HepG2 (cell line): ENCODE measurements around the gene LAMA5. TPM values are rescaled to one million over a fixed set of nuclear protein-coding genes. Genes with fewer than 3 reads are reported as not detected.

ENCODE experiments used
- ATAC-seq: fragments of 200-7000 bp; cut with Tn5 transposase; 3 replicates; pipeline ENCODE4 v1.9.1; 2020; ENCODE audit warnings: mild to moderate bottlenecking, moderate library complexity
- BruUV-seq: library from RNA; stranded (reverse); fragments of 400-500 nt; replicated peaks from 2 replicates; lab custom pipeline; 2021; lab: Mats Ljungman, UMichigan
- CTCF ChIA-PET: fragments of 300-600 bp; formaldehyde crosslinking; extraction: SDS; loops from one replicate; lab custom pipeline; 2021; ENCODE audit warnings: low total read pairs, inconsistent platforms, low intra/inter-chr PET ratio; lab: Yijun Ruan, JAX
- POLR2A ChIA-PET: fragments of 350-600 bp; sonication (Branson Sonifier 250); formaldehyde crosslinking; loops from one replicate; lab custom pipeline; 2020; ENCODE audit warnings: antibody characterized with exemption, inconsistent platforms; lab: Yijun Ruan, JAX
- DNase-seq: peaks from one replicate; pipeline ENCODE4 v3.0.0-alpha.2; 2015; ENCODE audit warnings: low spot score
- FAIRE-seq: peaks from 3 replicates; lab custom pipeline; 2011; peaks lifted over from hg19 to GRCh38; lab: Jason Lieb, UNC
- H2AFZ ChIP-seq: one replicate; pipeline ENCODE4 v1.6.1; 2011; ENCODE audit warnings: low read length, inconsistent platforms
- H3K27ac ChIP-seq: fragments of 300-600 bp; 3 replicates; pipeline ENCODE4 v1.8.0; 2011; ENCODE audit warnings: mixed run types, mild to moderate bottlenecking, mixed read lengths, low read length, inconsistent platforms; ENCODE audit not compliant: insufficient read depth; ENCODE audit errors: extremely low read length
- H3K27me3 ChIP-seq, 2 experiments: fragments of 200-600 bp in 1 of 2; 2 replicates in 1 of 2; 3 replicates in 1 of 2; pipeline versions ENCODE4 v1.6.0 to v1.8.0; 2011; ENCODE audit warnings: low read length in 2 of 2, mild to moderate bottlenecking in 2 of 2, moderate library complexity in 2 of 2, inconsistent platforms in 1 of 2; ENCODE audit not compliant: insufficient read depth in 2 of 2, control insufficient read depth in 1 of 2
- H3K36me3 ChIP-seq, 2 experiments: fragments of 200-600 bp in 1 of 2; replicated peaks in 1 of 2; 2 replicates in 1 of 2; 3 replicates in 1 of 2; pipeline versions ENCODE4 v1.5.1 to v1.8.0; 2011; ENCODE audit warnings: low read length in 2 of 2, inconsistent platforms in 1 of 2; ENCODE audit not compliant: insufficient read depth in 2 of 2, control insufficient read depth in 1 of 2
- H3K4me1 ChIP-seq: 2 replicates; pipeline ENCODE4 v1.5.1; 2012; ENCODE audit warnings: low read length, inconsistent platforms; ENCODE audit not compliant: insufficient read depth
- H3K4me2 ChIP-seq: 2 replicates; pipeline ENCODE4 v1.6.0; 2011; ENCODE audit warnings: low read depth, low read length, inconsistent platforms
- H3K4me3 ChIP-seq, 3 experiments: fragments of 200-600 bp in 1 of 3; sonication (generic), shearing (Covaris generic) in 1 of 3; replicated peaks in 1 of 3; 2 replicates each; pipeline ENCODE4 v1.5.1; 2011 to 2016; ENCODE audit warnings: low read length in 3 of 3, inconsistent platforms in 2 of 3, low read depth in 2 of 3, mild to moderate bottlenecking in 2 of 3, control low read depth in 1 of 3, mixed read lengths in 1 of 3; ENCODE audit not compliant: insufficient read depth in 1 of 3
- H3K79me2 ChIP-seq: one replicate; pipeline ENCODE4 v1.6.1; 2011; ENCODE audit warnings: low read length, inconsistent platforms; ENCODE audit not compliant: insufficient read depth
- H3K9ac ChIP-seq: 2 replicates; pipeline ENCODE4 v1.6.0; 2011; ENCODE audit warnings: mild to moderate bottlenecking, low read depth, low read length, inconsistent platforms; ENCODE audit not compliant: insufficient read depth
- H3K9me3 ChIP-seq: 2 replicates; pipeline ENCODE4 v1.5.1; 2012; ENCODE audit warnings: mild to moderate bottlenecking, low read length
- H4K20me1 ChIP-seq: 2 replicates; pipeline ENCODE4 v1.6.0; 2011; ENCODE audit warnings: inconsistent platforms, mild to moderate bottlenecking, low read length, moderate library complexity; ENCODE audit not compliant: insufficient read depth
- ADNP ChIP-seq: sonication (generic); formaldehyde crosslinking; IDR thresholded peaks from 2 replicates; pipeline ENCODE4 v1.4.0; 2020; ENCODE audit warnings: missing genetic modification reagents
- AGO1 ChIP-seq: fragments of 200-400 bp; formaldehyde crosslinking; IDR thresholded peaks from 2 replicates; pipeline ENCODE4 v1.6.1; 2017; ENCODE audit warnings: mild to moderate bottlenecking, low read depth, low read length, moderate library complexity; ENCODE audit not compliant: poor library complexity, severe bottlenecking
- DR1 ChIP-seq: sonication (generic); formaldehyde crosslinking; IDR thresholded peaks from 2 replicates; pipeline ENCODE4 v1.8.0; 2021; ENCODE audit warnings: mild to moderate bottlenecking, missing genetic modification reagents, inconsistent platforms
- FOXM1 ChIP-seq: sonication (generic); formaldehyde crosslinking; IDR thresholded peaks from 2 replicates; pipeline ENCODE4 v1.5.0; 2020; ENCODE audit warnings: missing genetic modification reagents
- GFI1 ChIP-seq: sonication (generic); formaldehyde crosslinking; IDR thresholded peaks from 2 replicates; pipeline ENCODE4 v1.5.0; 2020; ENCODE audit warnings: missing genetic modification reagents, mild to moderate bottlenecking, borderline replicate concordance
- GPN1 ChIP-seq: sonication (generic); formaldehyde crosslinking; IDR thresholded peaks from 2 replicates; pipeline ENCODE4 v1.5.1; 2020; ENCODE audit warnings: missing genetic modification reagents, borderline replicate concordance
- NFKBIZ ChIP-seq: IDR thresholded peaks from 2 replicates; pipeline ENCODE4 v1.6.1; 2018; ENCODE audit warnings: missing genetic modification reagents, missing compliant biosample characterization
- RXRA ChIP-seq: sonication (generic); formaldehyde crosslinking; IDR thresholded peaks from 2 replicates; pipeline ENCODE4 v1.5.1; 2020; ENCODE audit warnings: missing genetic modification reagents
- TCF12 ChIP-seq, 2 experiments: fragments of 450-650 bp in 1 of 2; sonication (generic) in 1 of 2; formaldehyde crosslinking in 1 of 2; IDR thresholded peaks; 2 replicates each; pipeline versions ENCODE4 v1.6.1 to v1.8.0; 2017 to 2022; ENCODE audit warnings: antibody characterized with exemption in 1 of 2, mild to moderate bottlenecking in 1 of 2, missing genetic modification reagents in 1 of 2, moderate library complexity in 1 of 2
- TEAD3 ChIP-seq: optimal IDR thresholded peaks from 2 replicates; pipeline ENCODE3; 2016; ENCODE audit warnings: borderline replicate concordance
- TP53 ChIP-seq: sonication (generic); formaldehyde crosslinking; conservative IDR thresholded peaks from 2 replicates; pipeline ENCODE4 v1.4.0; 2020; ENCODE audit warnings: missing genetic modification reagents
- ZFP90 ChIP-seq: sonication (generic); formaldehyde crosslinking; IDR thresholded peaks from 2 replicates; pipeline ENCODE4 v1.8.0; 2022; ENCODE audit warnings: missing genetic modification reagents, mild to moderate bottlenecking, inconsistent platforms, borderline replicate concordance
- ZNF235 ChIP-seq: sonication (generic); formaldehyde crosslinking; IDR thresholded peaks from 2 replicates; pipeline ENCODE4 v1.8.1; 2023; ENCODE audit warnings: mild to moderate bottlenecking, missing genetic modification reagents, borderline replicate concordance
- ZNF562 ChIP-seq: sonication (generic); formaldehyde crosslinking; IDR thresholded peaks from 2 replicates; pipeline ENCODE4 v1.8.0; 2022; ENCODE audit warnings: missing genetic modification reagents, borderline replicate concordance
- ZNF776 ChIP-seq: sonication (generic); formaldehyde crosslinking; IDR thresholded peaks from 2 replicates; pipeline ENCODE4 v1.4.0; 2020; ENCODE audit warnings: mild to moderate bottlenecking, missing genetic modification reagents
- WGBS: methylation state at CpG from one replicate; pipeline ENCODE4 v1.1.6; 2017; ENCODE audit warnings: low lambda C conversion rate; 5-methylcytosine and 5-hydroxymethylcytosine counted together
- in situ Hi-C: cut with HindIII; loops from 2 replicates; pipeline ENCODE4 v1.10.0; 2017; ENCODE audit warnings: low pct_unique_long_range_greater_than_20kb; ENCODE audit not compliant: extremely low pct_ligation_motif_present
- intact Hi-C: fragments of 100-400 bp; cut with micrococcal nuclease; formaldehyde crosslinking; loops from one replicate; pipeline ENCODE4 v1.10.0; 2022; ENCODE audit not compliant: unreplicated experiment
- polyA plus RNA-seq, 8 experiments: library from polyadenylated mRNA; depleted of rRNA in 3 of 8; stranded (reverse) in 7 of 8; unstranded in 1 of 8; fragments of >200 nt; fragmentation: Illumina TruSeq in 4 of 8; extraction: Trizol in 4 of 8; gene quantifications; 2 replicates each; pipeline versions ENCODE4 v1.2.1 to v1.2.3, GENCODE V29; 2011 to 2016; ENCODE audit warnings: low read depth in 4 of 8, missing spikeins in 1 of 8, mixed read lengths in 1 of 8; ENCODE audit not compliant: insufficient read depth in 1 of 8
- total RNA-seq, 5 experiments: library from RNA; depleted of rRNA; stranded (reverse); fragments of >200 nt; fragmentation: Illumina TruSeq; extraction: Trizol; gene quantifications; 2 replicates each; pipeline ENCODE4 v1.2.3, GENCODE V29; 2016; ENCODE audit warnings: low read depth in 1 of 5
- TF ChIP-seq, protein P1 (sequence below): sonication (generic); formaldehyde crosslinking; IDR thresholded peaks from 2 replicates; pipeline ENCODE4 v1.5.0; 2020; ENCODE audit warnings: missing genetic modification reagents
- TF ChIP-seq, protein P2 (sequence below): IDR thresholded peaks from 2 replicates; pipeline ENCODE4 v1.6.1; 2016; ENCODE audit warnings: low read depth, borderline replicate concordance

The LAMA5 gene
- total and polyA plus RNA-seq, 2 of the 13 experiments (the other 11 are each of a cell fraction or from before 2014, with no cell fraction given) = 21.0 to 44.7 TPM

DNA sequence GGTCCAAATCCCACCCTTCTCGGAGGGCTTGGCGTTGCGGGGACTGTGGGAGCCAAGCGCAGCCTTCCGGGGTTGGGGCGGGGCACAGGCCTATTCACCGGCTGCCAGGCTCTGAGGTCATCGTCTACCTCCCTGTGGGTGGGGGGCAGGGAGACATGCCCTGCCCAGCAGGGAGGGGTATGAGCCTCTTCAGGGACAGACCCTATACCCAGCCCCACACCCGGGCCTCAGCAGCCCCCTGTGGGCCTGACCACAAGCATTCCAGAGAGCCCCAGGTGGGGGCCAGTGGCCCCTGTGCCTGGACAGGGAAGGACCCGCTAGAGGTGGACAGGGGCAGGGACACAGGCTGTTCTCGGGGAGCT, 11.6 kb downstream of the LAMA5 start (continued):
- TF ChIP-seq ZNF562 (CRISPR knock-in tag) (no peak), GPN1 (CRISPR knock-in tag) (no peak), TP53 (CRISPR knock-in tag) (no peak)
- TF ChIP-seq, all 625 proteins: peak for 9

DNA sequence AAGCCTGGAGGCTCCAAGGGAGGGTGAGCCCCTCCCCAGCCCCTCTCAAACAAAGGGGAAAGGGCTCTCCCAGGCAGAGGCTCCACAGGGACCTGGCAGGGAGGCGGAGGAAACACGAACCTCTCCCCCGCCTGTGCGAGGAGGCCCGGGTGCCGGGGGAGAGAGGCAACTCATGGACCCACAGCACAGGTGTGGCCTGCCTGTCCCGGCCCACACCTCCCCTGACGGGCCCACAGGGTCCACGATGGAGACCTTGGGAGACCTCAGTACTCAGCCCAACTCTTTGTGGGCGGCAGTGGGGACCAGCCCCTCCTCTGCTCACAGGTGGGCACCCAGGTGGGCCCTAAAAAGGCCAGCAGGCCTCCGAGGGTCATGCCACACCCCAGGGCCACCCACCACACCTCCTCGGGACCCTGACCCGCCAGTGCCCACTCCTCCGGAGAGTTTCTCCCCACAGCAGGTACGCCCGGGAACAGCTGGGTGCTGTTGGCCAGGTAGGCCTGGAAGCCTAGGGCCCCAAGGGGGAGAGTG, 12.2 kb downstream of the LAMA5 start:
- no TSS peak for BruUV-seq
- ATAC-seq (no peak), FAIRE-seq (no peak), DNase-seq (no peak)
- peaks cover 42 to 47% of the 10 kb centered on the region in 2 experiments for H3K36me3 ChIP-seq
- in situ Hi-C loops (no loop called here), intact Hi-C loops (loop anchor here (2.0 kb wide), 1 partner anchor 16 kb away; no protein-coding TSS in a partner anchor)
- H3K79me2 ChIP-seq = peaks cover 21% of the 10 kb centered on the region
- peak overlapping the region; percentile 21 for H3K27ac ChIP-seq
- H3K4me2 ChIP-seq = no peak overlapping the region
- H3K4me1 ChIP-seq = peaks cover 55% of the 10 kb centered on the region
- ChIA-PET CTCF (no interaction called here), POLR2A (interaction anchor here (1.4 to 5.1 kb wide), 2 partner anchors 13 to 20 kb away, joined by 6 to 78 read pairs; partner anchors contain the start of gene LAMA5)
- peak overlapping the region in 1 of 3 experiments; percentile 16; a peak in 1 of 6 replicates for H3K4me3 ChIP-seq
- H4K20me1 ChIP-seq = peaks cover 20% of the 10 kb centered on the region; the same call in 1 of the 2 replicates
- H3K9ac ChIP-seq = peak overlapping the region; percentile 42; the same call in 1 of the 2 replicates
- no peaks in the 10 kb centered on the region for H3K9me3 ChIP-seq
- no peaks in the 10 kb centered on the region for H3K27me3 ChIP-seq
- no peak overlapping the region for H2AFZ ChIP-seq
- 79% methylated on average over 4 of the region's 16 CpGs for WGBS
- TF ChIP-seq TCF12 (IDR thresholded peaks at IDR 0.05) = no peak
- no peak for TF ChIP-seq TCF12 (CRISPR knock-in tag; IDR thresholded peaks at IDR 0.05)
- TF ChIP-seq TEAD3 (CRISPR knock-in tag) = peak; percentile 27
- TF ChIP-seq, protein P1, sequence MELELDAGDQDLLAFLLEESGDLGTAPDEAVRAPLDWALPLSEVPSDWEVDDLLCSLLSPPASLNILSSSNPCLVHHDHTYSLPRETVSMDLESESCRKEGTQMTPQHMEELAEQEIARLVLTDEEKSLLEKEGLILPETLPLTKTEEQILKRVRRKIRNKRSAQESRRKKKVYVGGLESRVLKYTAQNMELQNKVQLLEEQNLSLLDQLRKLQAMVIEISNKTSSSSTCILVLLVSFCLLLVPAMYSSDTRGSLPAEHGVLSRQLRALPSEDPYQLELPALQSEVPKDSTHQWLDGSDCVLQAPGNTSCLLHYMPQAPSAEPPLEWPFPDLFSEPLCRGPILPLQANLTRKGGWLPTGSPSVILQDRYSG (CRISPR knock-in tag) = no peak
- TF ChIP-seq ADNP = no peak
- 0 out of 2 replicates have a peak, but pooled peaks have one; percentile 25 for TF ChIP-seq DR1
- TF ChIP-seq ZFP90 (CRISPR knock-in tag) = no peak
- TF ChIP-seq NFKBIZ = no peak
- TF ChIP-seq ZNF235 (CRISPR knock-in tag) = 0 out of 2 replicates have a peak, but pooled peaks have one; percentile 55
- TF ChIP-seq ZNF776 (CRISPR knock-in tag) = no peak
- TF ChIP-seq GPN1 (CRISPR knock-in tag) = no peak
- TF ChIP-seq FOXM1 (CRISPR knock-in tag) = no peak
- TF ChIP-seq RXRA = peak; percentile 14; the same call in 1 of the 2 replicates
- TF ChIP-seq GFI1 (CRISPR knock-in tag) = no peak
- TF ChIP-seq, protein P2, sequence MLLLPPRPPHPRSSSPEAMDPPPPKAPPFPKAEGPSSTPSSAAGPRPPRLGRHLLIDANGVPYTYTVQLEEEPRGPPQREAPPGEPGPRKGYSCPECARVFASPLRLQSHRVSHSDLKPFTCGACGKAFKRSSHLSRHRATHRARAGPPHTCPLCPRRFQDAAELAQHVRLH (CRISPR knock-in tag) = no peak
- TF ChIP-seq AGO1 = peak; percentile 56
